Tibial artery (tissue), 4 donors: ENCODE data around the gene STARD9.

ENCODE experiments used
- DNase-seq, 2 donors: peaks; one replicate each; pipeline ENCODE4 v3.0.0-alpha.2; 2019
- H3K27ac ChIP-seq, 2 donors: fragments of 200-600 bp; sonication (generic) in 1 of 2; 1 replicate in 1 of 2; 2 replicates in 1 of 2; pipeline ENCODE4 v1.5.1; 2018 to 2019; ENCODE audit warnings: mild to moderate bottlenecking in 1 of 2
- H3K27me3 ChIP-seq, 2 donors: fragments of 200-600 bp; sonication (generic) in 1 of 2; one replicate each; pipeline versions ENCODE4 v1.5.1 to v1.6.0; 2016 to 2019
- H3K36me3 ChIP-seq, 3 donors: fragments of 200-600 bp; sonication (generic) in 2 of 3; one replicate each; pipeline ENCODE4 v1.5.1; 2016 to 2019; ENCODE audit warnings: mild to moderate bottlenecking in 2 of 3
- H3K4me1 ChIP-seq, 4 donors: fragments of 200-600 bp; sonication (generic) in 2 of 4; 1 replicate in 3 of 4; 2 replicates in 1 of 4; pipeline ENCODE4 v1.5.1; 2016 to 2019
- H3K4me3 ChIP-seq, 2 donors: fragments of 200-600 bp; sonication (generic) in 1 of 2; 1 replicate in 1 of 2; 2 replicates in 1 of 2; pipeline ENCODE4 v1.5.1; 2018 to 2019; ENCODE audit warnings: mild to moderate bottlenecking in 2 of 2
- H3K9me3 ChIP-seq, 3 donors: fragments of 200-600 bp; sonication (generic) in 1 of 3; one replicate each; pipeline ENCODE4 v1.5.1; 2016 to 2019
- CTCF ChIP-seq, 2 experiments: fragments of 200-600 bp in 1 of 2; fragments of 450-650 bp in 1 of 2; IDR thresholded peaks; one replicate each; pipeline ENCODE4 v1.5.1; 2017 to 2019; ENCODE audit warnings: antibody characterized with exemption in 2 of 2, mild to moderate bottlenecking in 1 of 2, moderate library complexity in 1 of 2
- intact Hi-C: fragments of 100-400 bp; cut with DNase I; formaldehyde crosslinking; loops from one replicate; pipeline ENCODE4 v1.15.0; 2023; ENCODE audit warnings: low total_unique reads

Gene STARD9

DNA sequence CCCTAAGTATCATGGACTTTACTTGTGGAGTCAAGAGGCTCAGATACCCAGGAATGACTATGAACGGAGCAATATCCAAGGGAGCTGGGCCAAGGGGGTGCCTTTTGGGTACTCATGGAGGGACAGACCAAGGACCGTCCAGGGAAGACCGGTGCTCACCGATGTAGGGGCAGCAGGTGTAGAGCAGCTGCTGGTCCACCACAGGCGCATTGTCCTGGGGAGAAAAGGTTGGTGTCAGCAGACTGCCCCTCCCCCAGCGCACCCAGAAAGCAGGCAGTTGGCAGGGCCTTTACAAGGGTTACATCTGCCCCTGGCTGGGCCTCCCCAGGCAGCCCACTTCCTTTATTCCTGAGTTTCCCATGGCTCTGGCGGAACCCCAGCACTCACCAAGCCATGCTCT is 154.0 kb downstream of the STARD9 start:
- TF ChIP-seq CTCF (IDR thresholded peaks at IDR 0.05), result no peak
- intact Hi-C loops, result no loop called here

GRCh38 chr15:42730135-42730534 is 154.7 kb downstream of the STARD9 start:
- intact Hi-C loops, result loop anchor here (10.0 kb wide), 1 partner anchor 195 kb away; the partner anchor contains the start of gene TTBK2
- H3K9me3 ChIP-seq, result no peaks in the 10 kb centered on the region
- peaks cover 59 to 100% (median 95%) of the 10 kb centered on the region in 3 donors for H3K36me3 ChIP-seq
- no peak overlapping the region for H3K27ac ChIP-seq
- no peak for DNase-seq
- H3K27me3 ChIP-seq, result no peaks in the 10 kb centered on the region
- peaks cover 0 to 2% (median 0%) of the 10 kb centered on the region in 4 donors for H3K4me1 ChIP-seq
- no peak for TF ChIP-seq CTCF (IDR thresholded peaks at IDR 0.05)
- no peak overlapping the region for H3K4me3 ChIP-seq

More for the DNA sequence above, 154.0 kb downstream of the STARD9 start:
- H3K27ac ChIP-seq, result no peak overlapping the region
- DNase-seq, result no peak
- H3K27me3 ChIP-seq, result no peaks in the 10 kb centered on the region
- peaks cover 65 to 100% (median 98%) of the 10 kb centered on the region in 3 donors for H3K36me3 ChIP-seq
- no peaks in the 10 kb centered on the region for H3K4me1 ChIP-seq
- H3K9me3 ChIP-seq, result no peaks in the 10 kb centered on the region
- H3K4me3 ChIP-seq, result no peak overlapping the region

DNA sequence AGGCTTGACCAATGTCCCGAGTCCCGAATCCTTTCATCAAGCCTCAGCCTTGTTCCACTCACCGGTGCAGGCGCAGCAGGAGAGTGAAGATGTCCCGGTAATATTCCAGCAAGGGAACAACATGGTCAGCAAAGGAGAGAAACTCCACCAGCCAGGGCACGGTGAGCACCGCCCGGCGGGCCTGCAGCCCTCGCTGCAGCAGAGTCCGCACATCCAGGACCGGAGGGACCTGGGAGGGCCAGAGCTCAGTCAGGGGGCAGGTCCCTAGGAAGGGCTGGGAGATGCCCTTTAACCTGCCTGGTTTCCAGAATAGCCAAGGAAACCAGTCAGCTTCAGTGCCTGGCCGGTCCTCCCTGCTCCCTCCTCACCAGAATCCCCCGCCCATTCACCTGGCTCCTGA is 155.1 kb downstream of the STARD9 start:
- Histone ChIP-seq H3K9me3 (no peaks in the 10 kb centered on the region), H3K27ac (no peak overlapping the region), H3K4me3 (no peak overlapping the region), H3K4me1 (peaks cover 0 to 6% (median 3%) of the 10 kb centered on the region in 4 donors), H3K36me3 (peaks cover 55 to 100% (median 93%) of the 10 kb centered on the region in 3 donors), H3K27me3 (no peaks in the 10 kb centered on the region)
- intact Hi-C loops, result loop anchor here (10.0 kb wide), 1 partner anchor 194 kb away; the partner anchor contains the start of gene TTBK2
- no peak for DNase-seq
- TF ChIP-seq CTCF (IDR thresholded peaks at IDR 0.05), result no peak

- TF ChIP-seq CTCF (IDR thresholded peaks at IDR 0.05), result no peak
- Histone ChIP-seq H3K27ac (no peak overlapping the region), H3K4me1 (peaks cover 0 to 15% (median 10%) of the 10 kb centered on the region in 4 donors), H3K36me3 (peaks cover 46 to 92% (median 84%) of the 10 kb centered on the region in 3 donors), H3K4me3 (no peak overlapping the region), H3K9me3 (no peaks in the 10 kb centered on the region), H3K27me3 (no peaks in the 10 kb centered on the region)
- intact Hi-C loops, result loop anchor here (10.0 kb wide), 1 partner anchor 193 kb away; the partner anchor contains the start of gene TTBK2
- peak in 1 of 2 donors; percentile 56 for DNase-seq
These were observed 156.1 kb downstream of the STARD9 start for GRCh38 chr15:42731461-42731860.

DNA sequence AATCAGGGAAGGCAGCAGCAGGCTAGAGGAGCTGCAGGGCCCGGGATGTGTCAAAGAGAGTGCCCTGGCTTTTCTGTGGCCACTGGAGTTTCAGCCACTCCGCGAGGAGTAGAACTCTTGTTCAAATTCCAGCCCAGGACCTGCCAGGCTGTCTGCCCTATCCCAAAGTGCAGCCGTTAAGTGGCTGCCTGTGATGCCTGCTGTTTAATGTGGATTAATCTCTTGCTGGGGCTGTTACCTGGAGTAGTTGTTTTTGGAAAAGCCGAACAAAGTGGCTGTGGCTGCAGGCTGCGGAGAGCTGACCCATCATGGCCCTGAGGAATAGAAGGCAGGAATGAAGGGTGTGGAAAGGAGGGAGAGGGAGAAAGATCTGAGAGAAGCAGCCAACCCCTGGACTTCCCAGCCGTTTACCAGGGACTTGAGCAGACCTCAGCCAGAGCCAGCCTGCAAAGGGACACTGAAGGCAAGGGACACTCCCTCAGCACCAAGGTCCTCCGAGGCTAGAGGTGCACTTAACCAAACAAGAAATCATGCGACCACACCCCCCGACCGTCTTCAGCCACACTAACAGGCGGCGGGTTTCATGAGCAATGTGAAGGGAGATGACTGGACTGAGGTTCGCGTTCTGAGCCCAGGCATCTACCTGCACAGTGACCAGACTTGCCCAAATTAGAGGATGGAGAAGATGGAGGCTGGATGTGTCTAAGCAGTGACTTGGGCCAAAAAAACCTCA is 156.9 kb downstream of the STARD9 start:
- intact Hi-C loops, result loop anchor here (10.0 kb wide), 1 partner anchor 193 kb away; the partner anchor contains the start of gene TTBK2
- no peak overlapping the region for H3K27ac ChIP-seq

More for the DNA sequence above, 156.9 kb downstream of the STARD9 start:
- DNase-seq, result no peak
- Histone ChIP-seq H3K4me1 (peaks cover 0 to 16% (median 10%) of the 10 kb centered on the region in 4 donors), H3K36me3 (peaks cover 39 to 84% (median 76%) of the 10 kb centered on the region in 3 donors), H3K4me3 (no peak overlapping the region), H3K27me3 (no peaks in the 10 kb centered on the region), H3K9me3 (no peaks in the 10 kb centered on the region)
- TF ChIP-seq CTCF (IDR thresholded peaks at IDR 0.05), result no peak
